COLO668 (cell line): ENCODE data around the gene CFAP92.

Experiments used
- DNase-seq: peaks from one replicate; lab custom pipeline; 2025; ENCODE audit not compliant: unreplicated experiment; lab: John Stamatoyannopoulos, UW

Gene CFAP92

GRCh38 chr3:128992926-128993460, 883 bp downstream of the CFAP92 start:
- DNase-seq = no peak

GRCh38 chr3:128991355-128991895, 2.5 kb downstream of the CFAP92 start:
- no peak for DNase-seq

GRCh38 chr3:128988286-128988685, 5.6 kb downstream of the CFAP92 start:
- DNase-seq = no peak

- DNase-seq = no peak
These were observed 6.4 kb downstream of the CFAP92 start for GRCh38 chr3:128987302-128988100.

GRCh38 chr3:128984596-128984995, 9.3 kb downstream of the CFAP92 start:
- DNase-seq = no peak

GRCh38 chr3:128983293-128984069, 10.4 kb downstream of the CFAP92 start:
- no peak for DNase-seq

GRCh38 chr3:128975276-128975675, 18.6 kb downstream of the CFAP92 start:
- DNase-seq = no peak

GRCh38 chr3:128973988-128974564, 19.8 kb downstream of the CFAP92 start:
- no peak for DNase-seq

GRCh38 chr3:128971421-128972100, 22.3 kb downstream of the CFAP92 start:
- DNase-seq = no peak

GRCh38 chr3:128970740-128971047, 23.2 kb downstream of the CFAP92 start:
- no peak for DNase-seq

GRCh38 chr3:128969993-128970739, 23.7 kb downstream of the CFAP92 start:
- DNase-seq = peak; percentile 18

- DNase-seq = no peak
These were observed 26.0 kb downstream of the CFAP92 start for GRCh38 chr3:128967748-128968355.

- no peak for DNase-seq
These were observed 28.1 kb downstream of the CFAP92 start for GRCh38 chr3:128965818-128966217.

GRCh38 chr3:128965280-128965679, 28.6 kb downstream of the CFAP92 start:
- no peak for DNase-seq

- DNase-seq = no peak
These were observed 37.4 kb downstream of the CFAP92 start for GRCh38 chr3:128956440-128956839.

GRCh38 chr3:128950223-128950938, 43.5 kb downstream of the CFAP92 start:
- peak; percentile 17 for DNase-seq

- no peak for DNase-seq
These were observed 44.7 kb downstream of the CFAP92 start for GRCh38 chr3:128949158-128949557.

- DNase-seq = no peak
These were observed 47.5 kb downstream of the CFAP92 start for GRCh38 chr3:128946411-128946810.

- DNase-seq = no peak
These were observed 48.0 kb downstream of the CFAP92 start for GRCh38 chr3:128945878-128946175.
